HK-2 (cell line): Measurements from ENCODE around the gene RBM33.

ENCODE experiments used
- DNase-seq: peaks from one replicate; pipeline ENCODE4 v3.0.0-alpha.2; 2018; ENCODE audit not compliant: unreplicated experiment

The RBM33 gene

GRCh38 chr7:155694851-155695250, 50.4 kb downstream of the RBM33 start:
- DNase-seq, result no peak

- no peak for DNase-seq
Measured at GRCh38 chr7:155696747-155697146, 52.3 kb downstream of the RBM33 start.

GRCh38 chr7:155698633-155699032, 54.2 kb downstream of the RBM33 start:
- no peak for DNase-seq

GRCh38 chr7:155699180-155699579, 54.7 kb downstream of the RBM33 start:
- DNase-seq, result no peak

GRCh38 chr7:155700847-155701246, 56.4 kb downstream of the RBM33 start:
- DNase-seq, result no peak

- no peak for DNase-seq
Measured at GRCh38 chr7:155701972-155702544, 57.6 kb downstream of the RBM33 start.

- DNase-seq, result no peak
Measured at GRCh38 chr7:155702616-155703015, 58.2 kb downstream of the RBM33 start.

- DNase-seq, result no peak
Measured at GRCh38 chr7:155705623-155706360, 61.3 kb downstream of the RBM33 start.

- no peak for DNase-seq
Measured at GRCh38 chr7:155706376-155706775, 61.9 kb downstream of the RBM33 start.

- DNase-seq, result no peak
Measured at GRCh38 chr7:155709453-155709852, 65.0 kb downstream of the RBM33 start.

- DNase-seq, result no peak
Measured at GRCh38 chr7:155710031-155710430, 65.6 kb downstream of the RBM33 start.

GRCh38 chr7:155710530-155710929, 66.1 kb downstream of the RBM33 start:
- no peak for DNase-seq

GRCh38 chr7:155711081-155711480, 66.6 kb downstream of the RBM33 start:
- DNase-seq, result no peak

GRCh38 chr7:155713384-155713783, 68.9 kb downstream of the RBM33 start:
- no peak for DNase-seq

- DNase-seq, result no peak
Measured at GRCh38 chr7:155714702-155715101, 70.2 kb downstream of the RBM33 start.

- DNase-seq, result no peak
Measured at GRCh38 chr7:155715111-155715805, 70.8 kb downstream of the RBM33 start.

GRCh38 chr7:155717010-155717744, 72.7 kb downstream of the RBM33 start:
- DNase-seq, result no peak

- no peak for DNase-seq
Measured at GRCh38 chr7:155721056-155721455, 76.6 kb downstream of the RBM33 start.

- no peak for DNase-seq
Measured at GRCh38 chr7:155722118-155722517, 77.7 kb downstream of the RBM33 start.

- DNase-seq, result no peak
Measured at GRCh38 chr7:155722936-155723335, 78.5 kb downstream of the RBM33 start.

- DNase-seq, result no peak
Measured at GRCh38 chr7:155724327-155725005, 80.0 kb downstream of the RBM33 start.

GRCh38 chr7:155725006-155725355, 80.5 kb downstream of the RBM33 start:
- no peak for DNase-seq
